ENCODE results near the gene IRF6.

The IRF6 gene

DNA sequence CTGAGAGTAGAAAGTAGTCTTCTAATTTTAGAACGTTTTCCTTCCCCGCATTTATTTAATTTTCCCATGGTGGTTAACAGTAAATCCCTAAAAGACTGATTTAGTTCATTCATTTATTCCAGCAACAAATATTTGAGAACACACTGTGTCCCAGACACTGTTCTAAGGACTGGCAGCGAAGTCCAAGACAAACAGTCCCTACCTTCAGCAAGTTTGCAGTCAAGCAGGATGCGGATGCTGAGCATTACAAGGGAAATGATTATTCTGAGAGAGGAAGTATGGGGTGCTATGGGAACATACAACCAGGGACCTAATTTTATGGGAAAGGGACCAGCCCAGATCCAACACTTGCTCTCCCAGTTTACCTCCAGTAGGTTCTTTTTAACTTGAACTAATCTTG is 20.4 kb downstream of the IRF6 start:
- DNase-seq (ENCODE audit: extremely low read depth, low read depth) = no peak
- TF ChIP-seq, protein P1, sequence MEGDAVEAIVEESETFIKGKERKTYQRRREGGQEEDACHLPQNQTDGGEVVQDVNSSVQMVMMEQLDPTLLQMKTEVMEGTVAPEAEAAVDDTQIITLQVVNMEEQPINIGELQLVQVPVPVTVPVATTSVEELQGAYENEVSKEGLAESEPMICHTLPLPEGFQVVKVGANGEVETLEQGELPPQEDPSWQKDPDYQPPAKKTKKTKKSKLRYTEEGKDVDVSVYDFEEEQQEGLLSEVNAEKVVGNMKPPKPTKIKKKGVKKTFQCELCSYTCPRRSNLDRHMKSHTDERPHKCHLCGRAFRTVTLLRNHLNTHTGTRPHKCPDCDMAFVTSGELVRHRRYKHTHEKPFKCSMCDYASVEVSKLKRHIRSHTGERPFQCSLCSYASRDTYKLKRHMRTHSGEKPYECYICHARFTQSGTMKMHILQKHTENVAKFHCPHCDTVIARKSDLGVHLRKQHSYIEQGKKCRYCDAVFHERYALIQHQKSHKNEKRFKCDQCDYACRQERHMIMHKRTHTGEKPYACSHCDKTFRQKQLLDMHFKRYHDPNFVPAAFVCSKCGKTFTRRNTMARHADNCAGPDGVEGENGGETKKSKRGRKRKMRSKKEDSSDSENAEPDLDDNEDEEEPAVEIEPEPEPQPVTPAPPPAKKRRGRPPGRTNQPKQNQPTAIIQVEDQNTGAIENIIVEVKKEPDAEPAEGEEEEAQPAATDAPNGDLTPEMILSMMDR (IDR thresholded peaks at IDR 0.05; ENCODE audit: low read depth, low read length, missing control alignments) = no peak
- no peak overlapping the region for H3K4me3 ChIP-seq (replicated peaks; ENCODE audit: low read depth, low read length)

DNA sequence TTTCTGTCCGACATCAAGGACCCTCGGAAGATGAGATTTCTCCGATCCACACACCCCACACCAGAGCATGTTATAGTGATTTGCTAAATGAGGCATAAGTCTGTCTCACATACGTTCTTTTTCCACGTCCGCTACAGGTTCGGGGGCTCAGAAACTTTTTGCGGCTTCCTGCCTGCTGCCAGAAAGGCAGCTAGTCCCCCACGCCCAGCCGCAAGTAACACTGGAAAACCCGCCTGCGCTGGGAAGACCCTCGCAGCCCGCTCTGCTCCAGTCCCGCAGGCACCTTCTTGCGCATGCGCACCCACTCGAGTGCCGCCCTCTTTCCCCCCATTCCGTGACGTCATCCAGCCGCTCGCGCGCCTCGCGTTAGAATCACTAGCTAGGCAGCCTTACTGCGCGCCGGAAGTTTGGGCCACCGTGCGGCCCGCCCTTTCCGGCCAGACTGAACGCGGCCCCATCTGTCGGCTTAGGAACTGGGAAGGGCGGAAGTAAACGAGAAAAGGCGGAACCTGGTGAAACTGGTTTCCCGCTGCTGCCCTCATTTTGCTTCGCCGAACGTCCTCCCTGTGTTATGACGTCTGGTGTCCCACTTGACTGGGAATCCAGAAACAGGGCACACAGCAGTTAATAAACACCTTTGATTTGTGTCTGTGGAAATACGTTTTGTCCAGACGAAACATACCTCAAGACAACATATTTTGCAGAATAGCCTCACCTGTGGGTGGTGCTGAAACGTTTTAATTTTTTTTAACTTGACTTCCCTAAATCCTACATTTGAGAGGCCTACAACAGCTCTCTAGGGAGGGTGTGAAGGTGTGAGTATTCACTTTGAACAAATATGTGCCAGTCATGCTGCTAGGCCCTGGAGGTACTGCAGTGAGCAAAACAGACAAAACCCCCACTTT is 21.4 kb downstream of the IRF6 start, which contains the start of gene C1orf74:
TSS of gene C1orf74 (minus strand) at position 295 of the 905 bp plus-strand sequence. CDS start 925 bp downstream, outside the sequence.
- DNase-seq (ENCODE audit: extremely low read depth, low read depth) = peak; percentile 92
- peak within 1 kb of the TSS; percentile 91 for H3K4me3 ChIP-seq (replicated peaks; ENCODE audit: low read depth, low read length)
- TF ChIP-seq, protein P1 (IDR thresholded peaks at IDR 0.05; ENCODE audit: low read depth, low read length, missing control alignments) = no peak

DNA sequence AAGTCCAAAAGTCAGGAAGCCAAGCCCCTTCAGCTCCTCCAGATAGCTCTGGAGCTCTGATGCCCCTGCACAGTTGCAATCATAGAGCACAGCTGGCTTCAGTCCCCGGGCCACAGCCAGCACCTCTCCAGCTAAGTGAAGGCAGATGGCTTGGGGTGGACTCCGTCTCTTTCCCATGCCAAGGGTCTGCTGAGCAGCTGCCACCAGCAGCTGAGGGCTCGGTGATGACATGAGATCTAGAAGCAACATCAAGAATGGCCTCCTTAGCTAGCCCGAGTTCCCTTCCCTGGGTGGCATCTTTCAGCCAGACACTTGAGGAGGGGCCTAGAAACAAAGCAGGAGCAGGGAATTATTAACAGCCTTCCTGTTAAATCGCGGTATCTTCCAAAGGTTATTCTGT is 22.6 kb downstream of the IRF6 start:
- H3K4me3 ChIP-seq (replicated peaks; ENCODE audit: low read depth, low read length) = peak overlapping the region; percentile 91
- TF ChIP-seq, protein P1 (IDR thresholded peaks at IDR 0.05; ENCODE audit: low read depth, low read length, missing control alignments) = no peak
- DNase-seq (ENCODE audit: extremely low read depth, low read depth) = no peak

DNA sequence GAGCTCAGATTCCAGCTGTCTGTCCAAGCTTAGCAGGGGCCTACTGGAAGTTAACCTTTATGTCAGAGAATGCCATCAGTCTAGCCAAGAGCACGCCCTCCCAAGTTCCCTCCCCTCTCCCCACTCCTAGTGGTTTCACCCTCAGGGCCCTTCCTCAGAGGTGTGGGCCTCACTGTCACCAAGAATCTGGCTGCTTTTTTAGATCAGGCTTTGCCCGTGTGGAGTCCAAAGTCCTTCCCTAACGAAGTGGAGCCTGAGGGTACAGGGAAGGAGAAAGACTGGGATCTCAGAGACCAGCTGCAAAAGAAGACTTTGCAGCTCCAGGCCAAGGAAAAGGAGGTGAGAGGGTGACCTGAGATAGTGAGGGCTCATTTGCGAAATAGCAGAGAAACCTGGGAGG is 25.7 kb downstream of the IRF6 start:
- TF ChIP-seq, protein P1 (IDR thresholded peaks at IDR 0.05; ENCODE audit: low read depth, low read length, missing control alignments) = no peak
- H3K4me3 ChIP-seq (replicated peaks; ENCODE audit: low read depth, low read length) = no peak overlapping the region
- DNase-seq (ENCODE audit: extremely low read depth, low read depth) = no peak

DNA sequence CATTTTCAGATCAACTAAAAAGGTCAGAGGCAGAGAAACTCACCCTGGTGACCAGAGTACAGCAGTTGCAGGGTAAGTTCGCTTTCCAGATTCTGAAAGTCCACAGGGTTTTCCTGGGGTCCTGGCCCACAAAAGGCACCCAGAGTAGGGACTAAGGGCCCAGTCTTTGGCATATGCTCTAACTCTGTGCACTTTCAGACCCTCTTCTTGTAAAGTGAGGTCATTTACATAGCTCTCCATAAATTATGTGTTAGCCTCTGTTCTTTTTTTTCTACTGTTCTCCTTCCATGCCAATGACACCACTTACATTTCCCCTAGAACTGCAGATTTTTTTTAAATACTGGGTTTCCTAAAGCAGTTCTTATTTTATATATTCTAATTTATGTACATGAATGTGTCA is 27.8 kb downstream of the IRF6 start:
- DNase-seq (ENCODE audit: extremely low read depth, low read depth) = no peak
- TF ChIP-seq, protein P1 (IDR thresholded peaks at IDR 0.05; ENCODE audit: low read depth, low read length, missing control alignments) = no peak
- no peak overlapping the region for H3K4me3 ChIP-seq (replicated peaks; ENCODE audit: low read depth, low read length)

DNA sequence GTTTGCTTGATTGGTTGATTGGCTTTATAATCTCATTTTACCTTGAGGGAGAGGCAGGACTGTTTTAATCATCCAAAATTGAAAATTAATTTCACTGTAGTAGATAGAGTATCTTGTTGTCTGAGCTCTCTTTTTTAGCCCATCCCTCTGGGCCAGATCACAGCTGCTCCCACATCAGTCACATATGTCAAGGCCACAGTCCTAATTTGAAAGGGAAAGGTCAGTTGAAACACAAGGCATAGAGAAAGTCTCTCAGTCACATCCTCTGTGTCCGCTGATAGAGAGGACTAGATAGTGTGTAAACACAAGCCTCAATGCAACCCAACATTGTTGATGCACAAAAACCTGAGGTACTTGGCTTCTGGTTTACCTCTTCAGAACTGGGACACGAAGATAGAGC is 28.4 kb downstream of the IRF6 start:
- DNase-seq (ENCODE audit: extremely low read depth, low read depth) = no peak
- no peak overlapping the region for H3K4me3 ChIP-seq (replicated peaks; ENCODE audit: low read depth, low read length)
- TF ChIP-seq, protein P1 (IDR thresholded peaks at IDR 0.05; ENCODE audit: low read depth, low read length, missing control alignments) = no peak
